Stromal cell of bone marrow (primary cell): ENCODE data around the gene SMAD5.

Experiments
- DNase-seq: peaks from one replicate; pipeline ENCODE4 v3.0.0-alpha.2; 2012; ENCODE audit warnings: low read depth

Gene SMAD5

GRCh38 chr5:136115183-136115865, 17.3 kb upstream of the SMAD5 start:
- no peak for DNase-seq

DNA sequence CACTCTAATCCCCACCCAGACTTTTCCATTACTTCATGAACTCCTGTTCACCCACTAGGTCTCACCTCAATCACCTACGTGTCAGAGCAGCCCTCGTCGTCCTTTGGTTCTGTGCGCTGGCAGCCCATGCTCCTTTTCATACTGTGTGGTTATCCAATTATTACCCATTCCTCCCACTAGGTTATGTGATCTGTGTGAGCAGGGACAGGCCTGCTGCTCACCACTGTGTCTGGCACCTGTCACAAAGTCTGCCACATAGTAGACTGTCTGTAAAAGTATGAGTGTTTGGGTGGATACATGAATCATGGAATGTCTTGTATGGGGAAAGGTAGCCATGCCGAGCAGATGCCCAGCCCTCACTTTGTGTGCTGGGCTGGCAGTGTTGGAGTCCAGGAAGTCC, 12.1 kb upstream of the SMAD5 start:
- no peak for DNase-seq

GRCh38 chr5:136123236-136123768, 9.3 kb upstream of the SMAD5 start:
- DNase-seq: no peak

DNA sequence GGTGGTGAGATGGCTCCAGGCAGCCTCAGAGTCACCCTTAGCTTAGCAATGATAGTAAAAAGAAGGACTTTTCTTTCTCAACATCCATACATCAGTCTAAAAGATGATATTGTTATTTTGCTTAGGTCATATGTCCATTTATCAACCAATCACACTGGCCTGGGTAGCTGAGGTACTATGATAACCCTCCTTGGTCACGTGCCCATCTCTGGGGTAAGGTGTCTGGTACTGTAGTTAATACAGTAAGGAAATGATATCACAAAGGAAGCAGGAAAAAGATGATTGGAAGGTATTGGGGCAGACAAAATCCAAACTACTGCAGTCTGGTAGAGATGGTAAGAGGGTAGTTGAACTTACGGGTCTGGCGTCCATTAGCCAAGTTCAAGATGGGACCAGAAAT, 5.1 kb upstream of the SMAD5 start:
- no peak for DNase-seq

DNA sequence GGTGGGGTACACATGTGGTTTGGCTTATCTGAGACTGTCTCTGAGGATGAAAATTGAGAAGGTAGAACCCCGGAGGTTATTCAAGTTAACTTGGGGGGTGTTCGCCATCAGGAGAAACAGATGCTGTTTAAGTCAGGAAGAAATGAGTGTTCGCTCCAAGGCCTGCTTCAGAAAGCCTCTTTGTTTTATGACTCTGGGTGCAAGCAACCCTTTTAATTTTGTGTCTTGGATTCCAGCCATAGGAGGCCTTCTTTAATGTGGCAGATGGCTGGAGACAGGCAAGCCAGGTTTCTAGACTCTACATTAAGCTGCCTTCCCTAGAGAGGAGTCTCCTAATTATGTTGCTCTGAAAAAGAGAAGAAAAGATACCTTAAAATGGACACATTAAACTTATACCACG, 4.2 kb upstream of the SMAD5 start:
- no peak for DNase-seq

- DNase-seq: no peak
These were observed 3.2 kb upstream of the SMAD5 start for GRCh38 chr5:136129445-136129844.

- no peak for DNase-seq
These were observed 2.1 kb upstream of the SMAD5 start for GRCh38 chr5:136130581-136130980.

DNA sequence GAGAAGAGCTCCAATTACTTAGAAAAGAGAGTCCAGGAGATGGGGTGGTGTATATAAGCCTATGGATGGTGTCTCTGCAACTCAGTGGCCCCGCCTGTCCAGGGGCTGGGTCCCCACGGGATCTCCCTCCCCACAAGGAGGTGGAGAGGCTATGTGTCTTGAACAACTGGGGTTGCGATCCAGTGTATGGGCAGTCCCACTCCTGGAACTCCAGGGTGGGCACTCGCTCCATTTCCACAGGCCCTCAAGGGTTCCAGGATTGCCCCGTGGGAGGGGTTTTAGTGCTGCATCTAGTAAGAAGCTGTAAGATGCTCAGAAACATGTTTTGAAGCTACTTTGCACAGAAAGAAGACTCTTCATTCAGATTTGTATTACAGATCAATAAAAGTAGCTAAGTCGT, 558 bp upstream of the SMAD5 start:
- no peak for DNase-seq

- DNase-seq: peak; percentile 41
These were observed 727 bp downstream of the SMAD5 start for GRCh38 chr5:136133222-136133921.

DNA sequence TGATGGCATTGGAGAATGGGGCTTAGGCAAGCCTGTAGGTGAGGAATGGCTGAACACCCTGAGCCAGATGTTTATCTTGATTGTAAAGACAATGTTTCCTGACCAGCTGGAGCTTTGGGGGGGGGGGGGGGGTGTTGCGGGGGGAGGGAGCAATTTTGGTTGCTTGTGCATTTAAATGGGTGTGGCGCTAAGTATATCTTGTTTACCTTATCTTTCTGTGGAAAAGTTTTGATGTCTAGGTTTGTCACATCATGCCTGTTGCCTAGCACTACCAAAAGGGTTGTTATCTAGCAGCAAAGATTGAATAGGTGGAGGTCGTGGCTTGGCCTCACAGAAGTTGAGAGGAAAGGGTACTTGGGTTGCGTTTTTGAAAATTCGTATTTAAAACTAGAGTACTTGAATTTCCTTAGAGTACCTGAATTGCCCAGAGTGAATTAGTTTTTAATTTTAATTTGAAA, 1.3 kb downstream of the SMAD5 start:
- DNase-seq: no peak

- DNase-seq: no peak
These were observed 2.0 kb downstream of the SMAD5 start for GRCh38 chr5:136134653-136135052.

GRCh38 chr5:136135536-136135935, 2.9 kb downstream of the SMAD5 start:
- no peak for DNase-seq

DNA sequence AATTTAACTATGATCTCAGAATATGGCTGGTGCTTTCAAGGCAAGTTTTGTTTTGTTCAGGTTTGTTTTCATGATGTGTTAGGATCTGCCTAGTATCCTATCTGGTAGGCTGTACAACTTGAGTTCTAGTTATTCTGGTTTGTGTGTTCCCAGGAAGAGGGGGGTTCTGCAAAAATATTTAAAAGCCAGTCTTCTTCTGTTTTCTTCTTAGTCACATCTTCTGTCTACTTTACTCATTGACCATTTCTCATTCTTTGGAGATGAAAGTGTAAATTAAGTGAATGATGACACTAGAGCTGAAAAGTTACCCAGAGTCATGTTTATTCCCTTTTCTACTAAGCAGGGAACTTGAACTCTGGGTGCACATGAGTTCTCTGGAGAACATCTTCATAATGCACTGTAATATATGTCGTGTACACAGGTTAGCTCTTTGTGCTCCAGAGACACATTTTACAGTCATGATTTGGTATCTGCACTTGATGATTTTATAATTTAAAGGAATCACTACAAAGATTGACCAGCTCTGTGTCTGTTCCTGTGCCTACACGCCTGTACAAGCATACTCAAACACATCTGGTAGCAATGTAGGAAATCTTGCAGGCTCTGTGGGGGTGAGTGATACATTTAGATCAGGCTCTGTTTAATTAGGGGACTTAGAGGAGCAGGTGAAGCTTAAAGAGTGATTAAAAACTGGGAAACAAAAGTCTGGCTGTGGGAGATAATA, 5.0 kb downstream of the SMAD5 start:
- DNase-seq: no peak

DNA sequence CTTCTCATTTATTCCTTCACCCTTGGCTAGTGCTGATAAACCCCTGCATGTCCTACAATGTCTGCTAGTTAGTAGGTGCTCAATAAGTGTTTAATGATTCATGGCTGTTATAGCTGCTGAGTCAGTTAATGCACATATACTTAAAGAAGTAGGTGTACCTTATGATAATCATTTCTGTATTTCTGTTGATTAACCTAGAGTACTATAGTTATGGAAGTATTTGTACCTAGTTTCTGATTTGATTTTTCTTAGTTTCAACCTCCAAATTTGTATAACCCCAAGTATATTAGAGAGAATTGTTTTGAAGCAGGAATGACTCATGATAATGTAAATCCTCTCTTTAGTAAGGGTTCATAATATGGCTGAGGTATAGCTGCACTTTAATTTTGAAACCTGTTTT, 8.9 kb downstream of the SMAD5 start:
- DNase-seq: no peak

GRCh38 chr5:136143312-136143711, 10.7 kb downstream of the SMAD5 start:
- no peak for DNase-seq

- no peak for DNase-seq
These were observed 11.1 kb downstream of the SMAD5 start for GRCh38 chr5:136143763-136144162.

GRCh38 chr5:136145030-136145429, 12.4 kb downstream of the SMAD5 start:
- DNase-seq: no peak

- DNase-seq: no peak
These were observed 13.6 kb downstream of the SMAD5 start for GRCh38 chr5:136146201-136146600.

- no peak for DNase-seq
These were observed 15.0 kb downstream of the SMAD5 start for GRCh38 chr5:136147632-136148031.

- no peak for DNase-seq
These were observed 17.2 kb downstream of the SMAD5 start for GRCh38 chr5:136149891-136150290.

GRCh38 chr5:136153581-136154236, 21.1 kb downstream of the SMAD5 start:
- no peak for DNase-seq

- no peak for DNase-seq
These were observed 22.4 kb downstream of the SMAD5 start for GRCh38 chr5:136155078-136155477.
